ENCODE measurements around the gene SMAD7.

Gene SMAD7

DNA sequence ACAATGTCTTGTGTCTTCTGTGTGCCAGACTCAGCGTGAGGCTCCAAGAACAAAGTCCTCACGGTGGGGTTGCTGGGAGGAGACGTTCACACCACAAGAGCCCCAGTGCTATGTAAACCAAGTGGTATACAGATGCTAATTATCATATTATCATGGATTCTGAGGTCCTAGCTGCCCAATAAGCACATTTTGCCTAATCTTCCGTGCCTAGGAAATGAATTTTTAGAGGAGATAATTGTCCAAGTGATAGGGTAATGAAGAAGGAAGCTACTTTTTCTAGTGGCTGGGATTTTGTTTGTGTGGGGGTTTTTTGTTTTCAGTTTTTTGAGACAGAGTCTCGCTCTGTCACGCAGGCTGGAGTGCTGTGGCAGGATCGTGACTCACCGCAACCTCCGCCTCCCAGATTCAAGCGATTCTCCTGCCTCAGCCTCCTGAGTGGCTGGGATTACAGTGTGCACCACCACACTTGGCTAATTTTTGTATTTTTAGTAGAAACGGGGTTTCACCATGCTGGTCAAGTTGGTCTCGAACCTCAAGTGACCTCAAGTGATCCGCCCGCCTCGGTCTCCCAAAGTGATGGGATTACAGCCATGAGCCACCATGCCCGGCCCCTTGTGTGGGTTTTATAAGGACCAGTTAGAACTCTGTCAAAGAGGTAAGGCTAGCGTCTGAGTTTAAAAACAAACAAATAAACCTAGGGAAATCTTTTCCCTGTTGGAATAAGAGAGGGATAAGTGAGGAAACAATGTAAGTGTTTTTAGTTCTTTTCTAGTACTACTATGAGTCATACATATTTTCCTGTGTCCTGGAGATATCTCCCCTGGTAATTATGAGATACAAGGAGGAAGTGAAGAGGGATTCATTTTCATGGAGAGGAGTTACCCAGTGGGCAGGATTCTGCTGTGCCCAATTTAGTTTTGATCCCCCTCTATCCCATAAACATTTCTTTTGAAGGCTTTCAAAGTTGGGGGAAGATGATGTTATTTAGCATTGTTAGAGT, 9.5 kb upstream of the SMAD7 start:
- DNase-seq (ENCODE audit: low spot score), result peak; percentile 71

DNA sequence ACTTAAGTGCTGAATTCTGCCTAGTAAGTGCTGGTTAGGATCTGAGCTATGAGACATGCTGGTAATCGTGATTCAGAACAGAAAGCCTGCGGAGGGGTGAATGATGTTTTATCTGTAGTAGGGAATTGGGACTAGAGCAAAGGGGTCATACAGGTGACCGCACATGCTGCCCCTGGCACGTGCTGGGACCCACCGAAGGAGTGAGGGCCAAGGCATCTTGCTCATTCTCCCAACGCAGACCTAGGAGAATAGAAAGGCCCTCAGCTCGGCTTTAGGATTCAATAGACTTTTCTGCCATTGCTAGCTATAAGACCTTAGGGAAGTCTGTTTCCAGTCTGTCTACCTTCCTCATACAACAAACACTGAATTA, 8.8 kb upstream of the SMAD7 start:
- DNase-seq (ENCODE audit: low spot score), result no peak

DNA sequence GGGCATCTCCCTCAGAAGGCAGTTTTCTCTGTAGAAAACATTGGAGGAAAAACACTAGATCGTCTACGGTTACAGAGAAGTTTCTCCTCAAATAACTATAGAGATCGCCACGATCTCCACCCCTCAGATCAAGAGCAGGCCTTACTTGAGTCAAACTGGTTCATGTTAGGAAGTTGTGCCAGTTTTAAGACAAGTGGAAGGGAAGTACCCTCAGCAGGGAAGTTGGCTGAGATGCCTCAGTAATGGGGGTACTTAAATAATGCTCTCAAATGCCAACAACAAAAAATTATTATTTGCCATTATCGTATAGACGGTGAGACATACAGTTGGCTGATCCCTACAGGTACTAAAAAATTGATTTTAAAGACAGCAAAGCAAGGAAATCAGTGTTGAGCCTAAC, 8.2 kb upstream of the SMAD7 start:
- no peak for DNase-seq (ENCODE audit: low spot score)

DNA sequence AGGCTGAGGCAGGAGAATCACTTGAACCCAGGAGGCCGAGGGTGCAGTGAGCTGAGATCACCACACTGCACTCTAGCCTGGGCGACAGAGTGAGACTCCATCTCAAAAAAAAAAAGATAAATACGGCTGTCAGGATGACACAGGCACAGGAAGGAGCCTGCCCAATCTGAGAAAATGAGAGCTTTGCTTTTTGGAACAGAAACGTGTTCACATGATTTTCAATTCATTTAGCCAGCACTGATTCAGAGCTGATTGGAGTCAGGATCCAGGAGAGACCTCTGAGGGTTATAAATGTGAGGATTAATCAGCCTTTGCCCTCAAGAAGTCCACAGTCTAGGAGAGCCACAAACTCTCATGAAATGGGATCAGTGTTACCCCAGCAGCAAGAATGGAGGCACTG, 6.9 kb upstream of the SMAD7 start:
- DNase-seq (ENCODE audit: low spot score), result no peak

DNA sequence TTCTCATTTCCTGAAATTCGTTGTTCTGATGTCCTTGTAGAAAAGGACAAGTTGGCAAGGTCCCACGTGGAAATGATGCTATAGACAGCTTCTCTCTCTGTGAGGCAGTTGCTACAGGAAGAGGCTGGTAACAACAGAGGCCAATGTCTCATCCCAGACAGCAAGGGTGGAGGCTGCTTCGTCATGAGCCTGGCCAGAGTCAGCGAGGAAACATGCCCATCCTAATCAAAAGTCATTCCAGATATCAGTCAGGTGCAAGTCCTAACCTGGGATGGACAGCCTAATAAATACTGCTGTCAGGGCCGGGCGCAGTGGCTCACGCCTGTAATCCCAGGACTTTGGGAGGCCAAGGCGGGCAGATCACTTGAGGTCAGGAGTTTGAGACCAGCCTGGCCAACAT, 6.4 kb upstream of the SMAD7 start:
- no peak for DNase-seq (ENCODE audit: low spot score)

DNA sequence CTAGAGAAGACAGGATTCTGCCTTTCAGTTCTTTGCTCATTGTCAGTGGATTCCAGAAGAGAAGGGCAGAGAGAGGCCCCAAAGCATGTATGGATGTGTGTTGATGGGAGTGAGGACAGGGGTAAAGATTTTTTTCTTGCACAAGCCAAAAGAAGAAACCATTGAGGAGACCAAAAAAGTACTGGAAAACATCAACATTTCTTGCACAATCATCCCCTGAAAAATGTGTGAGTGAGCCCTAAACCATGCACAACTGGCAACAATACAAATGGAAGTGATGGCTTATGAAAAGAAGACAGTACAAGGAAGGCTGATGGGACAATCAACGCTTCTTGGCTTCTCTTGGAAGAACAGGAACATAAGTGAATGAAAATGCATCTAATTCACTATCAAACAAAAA, 5.6 kb upstream of the SMAD7 start:
- no peak for DNase-seq (ENCODE audit: low spot score)

DNA sequence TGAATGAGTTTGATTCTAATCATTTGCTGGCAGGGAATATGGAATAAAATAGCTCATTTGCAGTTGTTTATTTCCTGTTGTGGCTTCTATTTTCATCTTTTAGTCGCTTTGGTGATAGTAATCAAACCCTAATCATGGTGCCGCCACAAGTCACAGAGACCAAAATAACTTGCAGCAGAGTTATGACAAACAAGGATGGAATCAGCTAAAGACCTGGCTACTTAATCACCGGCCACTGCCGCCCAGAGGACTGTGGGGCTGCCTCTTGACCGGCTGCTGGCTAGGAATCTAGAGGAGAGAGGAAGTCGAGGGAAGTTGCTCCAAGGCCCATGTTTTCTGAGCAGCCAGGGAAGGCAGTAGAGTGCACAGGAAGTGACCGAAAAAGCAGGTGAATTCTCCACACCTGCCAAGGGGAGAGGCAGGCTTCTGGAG, 5.1 kb upstream of the SMAD7 start:
- DNase-seq (ENCODE audit: low spot score), result no peak

DNA sequence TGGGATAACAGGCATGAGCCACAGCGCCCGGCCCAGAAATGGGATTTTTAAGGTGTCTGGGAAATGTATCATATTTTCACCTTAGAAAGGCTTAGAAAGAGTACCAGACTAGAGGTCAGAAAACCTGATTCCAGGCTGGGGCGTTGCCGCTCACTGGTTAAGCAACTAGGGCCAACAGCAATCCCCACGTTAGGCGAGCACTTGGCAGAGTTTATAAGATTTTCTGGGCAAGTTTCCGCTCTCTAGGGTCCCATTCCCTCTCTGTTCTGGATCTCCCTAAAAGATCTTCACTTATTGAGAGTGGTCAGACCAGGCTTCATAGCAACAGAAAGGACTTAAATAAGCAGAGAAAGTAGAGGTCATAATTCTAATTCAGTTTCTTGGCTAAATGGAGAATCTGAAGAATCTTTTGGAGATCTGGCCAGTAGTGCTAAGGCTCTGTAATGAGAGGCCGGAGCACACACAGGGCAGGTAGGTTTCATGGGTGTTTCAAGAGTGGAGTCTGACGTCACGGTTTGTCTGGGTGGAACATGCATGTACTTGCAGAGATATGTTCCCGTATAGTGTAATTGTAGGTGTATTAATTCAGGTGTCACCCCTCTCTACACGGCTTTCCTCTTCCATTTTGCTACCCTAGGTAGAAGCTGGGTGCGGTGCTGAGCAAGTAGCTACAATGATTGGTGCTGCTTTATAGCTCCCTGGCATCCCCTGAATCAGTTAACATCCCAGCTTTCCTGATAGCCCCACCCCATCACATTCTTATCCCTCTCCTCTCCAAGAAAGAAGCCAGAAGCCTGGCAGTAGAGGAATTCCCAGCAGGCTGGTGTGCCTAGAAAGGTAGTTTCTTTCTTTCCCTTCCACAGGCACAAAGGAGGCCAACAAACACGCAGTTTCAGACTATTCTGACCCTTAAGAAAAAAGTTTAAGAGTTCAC, 4.4 kb upstream of the SMAD7 start:
- DNase-seq (ENCODE audit: low spot score), result no peak

DNA sequence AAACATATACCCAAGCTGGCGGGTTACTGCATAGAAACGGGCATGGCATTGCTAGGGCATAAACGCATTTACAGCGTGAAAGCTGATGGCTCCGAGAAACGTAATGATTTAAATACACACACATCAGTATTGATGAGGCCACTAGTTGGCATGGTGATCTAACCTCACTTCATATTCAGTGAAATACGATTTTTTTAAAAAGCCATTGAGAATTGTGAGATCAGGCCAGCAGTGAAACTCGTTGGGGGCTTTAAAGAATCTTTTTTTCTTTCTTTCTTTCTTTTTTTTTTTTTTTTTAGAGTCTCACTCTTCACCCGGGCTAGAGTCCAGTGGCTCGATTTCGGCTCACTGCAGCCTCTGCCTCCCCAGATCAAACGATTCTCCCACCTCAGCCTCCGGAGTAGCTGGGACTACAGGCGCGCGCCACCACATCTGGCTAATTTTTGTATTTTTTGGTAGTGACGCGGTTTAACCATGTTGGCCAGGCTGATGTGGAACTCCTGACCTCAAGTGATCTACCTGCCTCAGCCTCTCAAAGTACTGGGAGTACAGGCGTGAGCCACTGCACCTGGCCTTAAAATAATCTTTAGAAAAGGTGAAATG, 2.4 kb upstream of the SMAD7 start:
- no peak for DNase-seq (ENCODE audit: low spot score)

DNA sequence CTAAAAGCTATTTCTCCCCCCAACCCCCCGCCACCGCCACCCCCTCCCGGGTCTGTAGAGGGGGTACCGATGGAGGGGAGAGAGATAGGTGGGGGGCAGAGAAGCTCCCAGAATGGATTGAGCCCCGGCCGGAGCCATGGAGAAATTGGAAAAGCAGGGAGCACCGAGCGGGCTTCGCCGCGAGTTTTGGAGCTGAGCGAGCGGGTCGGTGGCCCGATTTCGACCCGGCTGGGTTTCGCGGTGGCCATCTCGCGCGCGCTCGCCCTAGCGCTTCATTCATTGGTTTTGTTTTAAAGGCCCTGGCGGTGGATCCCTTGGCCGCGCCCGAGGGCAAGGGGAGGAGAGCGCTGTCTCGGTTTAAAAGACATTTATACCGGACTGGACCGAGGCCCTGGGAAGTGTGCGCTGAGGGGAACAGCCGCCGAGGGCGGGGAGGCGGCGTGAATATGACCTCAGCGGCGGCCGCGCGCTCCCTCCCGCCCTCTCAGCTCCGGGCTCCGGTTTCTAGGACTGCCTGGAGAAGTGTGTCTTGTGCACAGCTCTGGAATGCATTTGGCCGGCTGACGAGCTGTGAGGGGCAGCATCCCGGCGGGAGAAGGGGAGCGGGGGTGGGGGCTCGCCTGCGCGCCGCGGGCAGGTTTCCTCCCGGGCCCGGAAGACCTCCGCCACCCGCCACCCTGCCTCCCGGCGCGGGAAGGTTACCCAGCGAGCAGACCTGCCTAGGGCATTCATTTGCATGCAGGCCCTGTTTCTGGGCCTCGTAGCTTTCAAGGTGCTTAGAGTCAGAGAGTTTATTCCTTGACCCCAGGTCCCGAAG, 1.7 kb upstream of the SMAD7 start:
- peak; percentile 65 for DNase-seq (ENCODE audit: low spot score)

DNA sequence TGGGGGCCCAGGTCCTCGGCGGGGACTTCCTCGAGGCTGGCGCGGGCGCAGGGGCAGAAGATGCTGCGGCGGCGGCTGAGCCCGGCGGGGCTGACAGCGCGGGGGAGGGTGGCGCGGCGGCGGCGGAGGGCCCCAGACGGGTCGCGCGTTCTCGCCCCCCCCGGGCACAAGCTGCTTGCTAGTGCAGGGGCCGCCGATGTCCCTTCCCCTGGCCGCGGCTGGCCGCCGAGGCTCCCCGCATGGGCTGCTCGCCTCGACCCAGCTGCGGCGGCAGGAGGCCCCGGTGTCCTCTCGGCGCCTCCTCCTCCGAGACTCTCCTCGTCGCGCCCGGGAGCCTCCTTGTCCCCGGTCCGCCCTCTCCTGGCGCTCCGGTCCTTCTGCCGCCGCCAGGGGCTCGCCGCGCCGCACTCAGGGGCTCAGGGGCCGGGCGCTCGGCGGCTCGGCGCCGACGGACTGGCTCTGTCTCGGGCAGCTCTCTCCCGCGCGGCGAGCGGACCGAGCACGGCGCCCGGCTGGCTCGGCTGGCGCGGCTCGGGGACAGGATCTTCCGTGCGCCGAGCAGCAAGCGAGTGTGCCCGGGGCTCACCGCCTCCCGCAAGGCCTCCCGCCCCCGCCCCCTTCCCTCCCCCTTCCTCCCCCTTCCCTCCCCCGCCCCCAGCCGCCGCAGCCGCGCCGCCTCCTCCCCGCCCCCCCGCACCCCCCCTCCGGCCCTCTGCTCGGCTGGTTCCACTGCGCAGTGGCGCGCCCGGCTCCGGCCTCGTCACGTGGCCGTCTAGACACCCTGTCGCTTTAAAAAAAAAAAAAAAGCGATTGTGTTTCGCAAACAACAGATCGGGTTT, 902 bp upstream of the SMAD7 start:
- peak; percentile 83 for DNase-seq (ENCODE audit: low spot score)

DNA sequence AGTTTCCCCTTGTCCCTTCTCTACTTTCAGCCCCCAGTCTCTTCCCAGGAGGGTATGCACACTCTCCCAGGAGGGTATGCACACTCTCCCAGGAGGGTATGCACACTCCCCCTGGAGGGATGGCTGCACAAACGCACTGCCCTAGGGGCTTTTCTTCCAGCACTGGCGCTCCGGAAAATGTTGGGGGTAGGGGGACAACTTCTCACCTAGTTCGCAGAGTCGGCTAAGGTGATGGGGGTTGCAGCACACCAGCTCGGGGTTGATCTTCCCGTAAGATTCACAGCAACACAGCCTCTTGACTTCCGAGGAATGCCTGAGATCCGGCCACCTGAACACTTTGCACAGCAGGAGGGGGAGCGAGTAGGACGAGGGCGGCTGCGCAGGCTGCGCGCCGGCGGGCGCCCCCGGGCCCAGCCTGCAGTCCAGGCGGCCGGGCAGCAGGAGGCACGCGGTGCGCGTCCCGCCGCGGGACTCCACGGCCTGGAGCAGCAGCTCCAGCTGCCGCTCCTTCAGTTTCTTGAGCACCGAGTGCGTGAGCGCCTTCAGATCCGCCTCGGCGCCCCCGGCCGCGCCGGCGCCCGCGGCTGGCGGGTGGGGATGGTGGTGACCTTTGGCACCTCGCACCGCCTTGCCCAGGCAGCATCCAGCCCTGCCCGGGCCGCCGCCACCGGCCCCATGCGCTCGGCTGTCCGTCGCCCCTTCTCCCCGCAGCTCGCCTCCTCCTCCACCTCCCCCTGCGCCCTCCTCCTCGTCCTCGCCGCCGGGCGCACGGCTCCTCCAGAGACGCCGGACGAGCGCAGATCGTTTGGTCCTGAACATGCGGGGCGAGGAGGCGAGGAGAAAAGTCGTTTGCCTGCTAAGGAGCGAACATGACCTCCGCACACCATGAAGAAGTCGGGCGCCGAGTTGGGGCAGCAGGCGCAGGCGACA, 894 bp downstream of the SMAD7 start:
- peak; percentile 56 for DNase-seq (ENCODE audit: low spot score)

DNA sequence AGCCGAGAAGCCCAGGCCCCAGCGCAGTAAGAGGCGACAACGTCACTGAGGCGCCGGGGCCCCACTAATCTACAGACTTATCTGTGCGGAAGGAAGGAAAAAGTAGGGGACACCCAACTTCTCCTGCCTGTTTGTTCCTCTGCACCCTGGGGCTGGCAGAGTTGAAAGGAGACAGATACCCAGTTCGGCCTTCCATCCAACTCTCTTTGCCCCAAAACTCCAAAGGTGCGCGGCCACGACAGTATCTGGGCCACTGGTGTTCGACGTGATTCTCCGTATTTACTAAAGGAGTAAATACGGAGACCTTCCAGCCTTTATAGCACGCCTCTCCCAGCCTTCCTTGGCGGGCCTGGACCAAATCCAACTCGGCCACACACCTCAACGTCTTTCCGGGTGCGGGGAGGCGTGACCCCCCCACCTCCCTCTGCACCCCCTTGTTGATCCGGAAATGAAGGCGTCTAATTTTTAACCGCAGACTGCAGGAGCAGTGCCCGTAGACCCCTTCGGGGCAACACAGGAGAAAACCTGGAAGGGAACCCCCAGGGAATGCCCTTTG, 1.6 kb downstream of the SMAD7 start:
- DNase-seq (ENCODE audit: low spot score), result peak; percentile 58

DNA sequence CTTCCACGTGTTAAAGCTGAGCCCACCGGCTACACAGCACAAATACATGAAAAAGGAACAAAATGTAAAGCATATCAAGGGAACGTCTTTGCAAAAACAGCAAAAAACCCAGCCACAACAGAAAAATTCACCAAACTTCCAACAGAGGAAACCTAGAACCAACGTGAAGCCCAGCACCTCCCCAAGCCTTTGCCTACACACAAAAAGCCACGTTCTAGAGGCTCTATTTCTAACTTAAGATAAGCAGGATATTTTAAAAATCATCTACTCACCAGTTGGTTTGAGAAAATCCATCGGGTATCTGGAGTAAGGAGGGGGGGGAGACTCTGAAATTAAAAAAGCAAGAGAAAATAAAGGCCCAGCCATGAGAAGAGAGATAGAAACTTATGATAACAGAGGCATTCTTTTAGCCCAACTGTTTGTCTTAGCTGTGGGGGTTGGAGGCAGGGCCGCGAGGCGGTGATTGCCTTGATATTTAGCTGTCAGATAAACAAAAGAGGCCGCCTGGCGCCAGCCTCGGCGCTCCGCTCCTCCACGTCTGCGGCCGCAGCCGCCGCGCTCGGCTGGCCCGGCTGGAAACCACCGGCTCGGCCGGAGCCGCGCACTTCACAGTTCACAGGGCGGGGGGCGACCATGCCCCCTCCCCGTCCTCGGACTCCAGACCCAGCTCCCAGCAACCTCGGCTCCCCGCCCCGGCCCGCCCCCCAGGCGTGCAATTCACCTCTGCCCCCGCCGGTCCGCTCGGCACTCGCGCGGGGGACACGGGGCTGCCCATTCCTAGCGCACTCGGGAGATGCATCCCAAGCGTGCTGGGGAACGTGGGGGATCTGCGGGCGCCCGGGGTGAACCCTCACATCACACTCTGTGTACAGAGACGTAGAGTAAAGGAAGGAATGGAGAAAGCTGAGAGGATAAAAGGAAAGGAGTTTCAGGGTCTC, 2.4 kb downstream of the SMAD7 start:
- DNase-seq (ENCODE audit: low spot score), result peak; percentile 68

DNA sequence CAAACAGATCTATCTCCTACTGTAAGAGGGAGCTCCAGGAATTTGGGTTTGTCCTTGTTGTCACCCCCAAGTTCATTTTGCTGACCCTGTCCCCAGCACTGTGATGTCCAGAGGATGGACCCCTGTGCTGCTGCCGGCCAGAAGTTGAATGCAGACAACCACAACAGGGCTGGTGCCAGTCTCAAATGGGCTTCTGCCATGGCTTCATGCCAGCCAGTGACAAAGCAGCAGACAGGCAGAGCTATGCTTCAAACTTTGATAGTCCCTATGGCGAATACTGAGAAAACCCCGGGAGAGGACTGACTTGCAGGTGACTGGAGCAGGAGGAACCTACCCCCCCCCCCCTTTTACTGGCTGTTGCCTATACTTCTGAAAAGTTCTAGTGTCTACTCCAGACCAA, 3.2 kb downstream of the SMAD7 start:
- DNase-seq (ENCODE audit: low spot score), result no peak

DNA sequence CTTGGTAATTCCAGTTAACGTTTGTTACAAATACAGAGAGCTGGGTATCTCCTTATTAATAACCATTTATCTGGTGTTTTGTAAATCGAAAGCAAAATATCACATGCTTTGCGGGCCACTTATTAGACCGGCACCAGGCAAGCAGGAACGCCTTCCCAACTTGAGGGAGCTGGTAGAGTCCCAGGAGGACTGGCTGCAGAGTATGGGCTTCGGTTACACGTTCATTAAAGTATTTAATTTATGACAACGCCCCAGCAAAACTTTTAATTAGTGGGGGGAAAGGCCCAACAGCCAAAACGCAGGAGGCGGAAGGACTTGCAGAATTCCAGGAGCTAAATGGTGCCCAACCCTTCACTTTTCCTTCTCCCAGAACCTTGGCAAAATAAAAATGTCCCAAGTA, 3.7 kb downstream of the SMAD7 start:
- no peak for DNase-seq (ENCODE audit: low spot score)

DNA sequence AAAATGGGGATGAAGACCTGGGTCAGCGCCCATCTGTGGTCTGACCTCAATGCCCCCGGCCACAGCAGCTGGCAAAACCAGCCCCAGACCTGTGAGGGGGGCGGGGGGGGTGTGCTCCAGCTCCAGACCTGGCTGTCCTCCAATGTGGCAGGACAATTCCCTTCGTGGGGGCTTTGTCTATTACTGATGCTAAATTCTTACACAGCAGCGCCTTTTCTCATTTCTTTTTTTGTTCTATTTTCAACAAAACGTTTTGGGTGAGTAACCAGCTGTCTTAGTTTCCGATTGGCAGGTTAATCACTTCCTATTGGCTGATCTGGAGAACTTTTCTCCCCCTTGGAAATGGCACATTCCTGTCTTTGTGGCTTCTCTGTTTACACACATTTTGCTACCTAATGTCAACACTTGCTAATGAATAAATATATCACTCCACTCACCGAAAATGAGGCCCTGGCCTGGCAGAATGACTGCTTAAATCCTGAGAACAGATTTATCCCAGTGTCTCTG, 4.4 kb downstream of the SMAD7 start:
- peak; percentile 32 for DNase-seq (ENCODE audit: low spot score)

DNA sequence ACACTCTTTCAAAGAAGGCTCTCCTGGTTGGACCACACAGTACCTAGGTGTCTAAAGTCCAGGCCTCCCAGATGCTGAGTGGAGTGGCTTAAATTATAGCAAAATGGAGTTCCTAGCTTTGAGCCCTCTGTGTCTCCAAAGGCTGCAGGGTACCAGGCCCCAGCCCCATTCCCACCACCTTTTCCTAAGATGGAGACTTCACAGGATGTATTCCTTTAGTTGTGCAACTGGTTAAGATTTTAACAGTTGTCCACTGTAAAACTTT, 4.9 kb downstream of the SMAD7 start:
- DNase-seq (ENCODE audit: low spot score), result no peak

All from LoVo (cell line).